ENCODE results near the gene WNT8B.

Gene WNT8B

DNA sequence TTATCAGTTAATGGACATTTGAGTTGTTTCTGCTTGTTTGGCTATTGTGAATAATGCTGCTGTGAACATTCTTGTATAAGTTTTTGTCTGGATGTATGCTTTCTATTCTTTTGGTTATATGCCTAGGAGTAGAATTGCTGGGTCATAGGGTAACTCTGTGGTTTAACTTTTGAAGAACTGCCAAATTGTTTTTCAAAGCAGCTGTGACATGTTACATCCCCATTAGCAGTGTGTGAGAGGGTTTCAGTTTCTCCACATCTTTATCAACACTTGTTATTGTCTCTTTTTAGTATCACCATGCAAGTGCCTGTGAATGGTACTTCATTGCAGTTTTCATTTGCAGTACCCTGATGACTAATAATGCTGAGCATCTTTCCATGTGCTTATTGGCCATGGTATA, 69.0 kb downstream of the WNT8B start:
- Histone ChIP-seq H4K20me1 (ENCODE audit: low read depth, low read length) (no peaks in the 10 kb centered on the region), H3K9ac (ENCODE audit: low read length) (no peak overlapping the region), H3K36me3 (ENCODE audit: low read length) (no peaks in the 10 kb centered on the region), H3K27ac (ENCODE audit: low read depth, low read length) (no peak overlapping the region), H3K4me2 (ENCODE audit: low read depth, low read length, poor library complexity, severe bottlenecking) (no peak overlapping the region), H3K4me3 (ENCODE audit: insufficient read depth, low read length, poor library complexity, severe bottlenecking) (no peak overlapping the region), H3K9me2 (replicated peaks; ENCODE audit: insufficient read depth, low read length) (no peaks in the 10 kb centered on the region), H2AFZ (ENCODE audit: low read depth, low read length, severe bottlenecking) (no peak overlapping the region), H3K9me3 (ENCODE audit: insufficient read depth, low read length) (no peaks in the 10 kb centered on the region), H3K79me2 (ENCODE audit: insufficient read depth, low read length) (peaks cover 28% of the 10 kb centered on the region), H3F3A (ENCODE audit: insufficient read depth) (no peaks in the 10 kb centered on the region), H3K27me3 (ENCODE audit: low read length) (no peaks in the 10 kb centered on the region)
- TF ChIP-seq EZH2phosphoT487 (conservative IDR thresholded peaks at IDR 0.05; ENCODE audit: low read length): no peak
- TF ChIP-seq, protein P1, sequence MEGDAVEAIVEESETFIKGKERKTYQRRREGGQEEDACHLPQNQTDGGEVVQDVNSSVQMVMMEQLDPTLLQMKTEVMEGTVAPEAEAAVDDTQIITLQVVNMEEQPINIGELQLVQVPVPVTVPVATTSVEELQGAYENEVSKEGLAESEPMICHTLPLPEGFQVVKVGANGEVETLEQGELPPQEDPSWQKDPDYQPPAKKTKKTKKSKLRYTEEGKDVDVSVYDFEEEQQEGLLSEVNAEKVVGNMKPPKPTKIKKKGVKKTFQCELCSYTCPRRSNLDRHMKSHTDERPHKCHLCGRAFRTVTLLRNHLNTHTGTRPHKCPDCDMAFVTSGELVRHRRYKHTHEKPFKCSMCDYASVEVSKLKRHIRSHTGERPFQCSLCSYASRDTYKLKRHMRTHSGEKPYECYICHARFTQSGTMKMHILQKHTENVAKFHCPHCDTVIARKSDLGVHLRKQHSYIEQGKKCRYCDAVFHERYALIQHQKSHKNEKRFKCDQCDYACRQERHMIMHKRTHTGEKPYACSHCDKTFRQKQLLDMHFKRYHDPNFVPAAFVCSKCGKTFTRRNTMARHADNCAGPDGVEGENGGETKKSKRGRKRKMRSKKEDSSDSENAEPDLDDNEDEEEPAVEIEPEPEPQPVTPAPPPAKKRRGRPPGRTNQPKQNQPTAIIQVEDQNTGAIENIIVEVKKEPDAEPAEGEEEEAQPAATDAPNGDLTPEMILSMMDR (IDR thresholded peaks at IDR 0.05; ENCODE audit: insufficient read depth, low read length, poor library complexity, severe bottlenecking): no peak

Data from SU-DHL-6 (cell line).